HG03103 (cell line): ENCODE results near the gene FAM72D.
"Not testable (repeated sequence)": the region's sequence is repeated elsewhere in the genome, so short reads cannot be mapped to it uniquely, and the experiment has no call there.

Experiments used
- ATAC-seq: cut with Tn5 transposase; IDR thresholded peaks from one replicate; pipeline ENCODE4 v1.9.1; 2021; ENCODE audit warnings: low read depth; ENCODE audit not compliant: unreplicated experiment

Gene FAM72D

GRCh38 chr1:145082483-145083255 is 13.1 kb upstream of the FAM72D start:
- ATAC-seq: not testable (repeated sequence)

DNA sequence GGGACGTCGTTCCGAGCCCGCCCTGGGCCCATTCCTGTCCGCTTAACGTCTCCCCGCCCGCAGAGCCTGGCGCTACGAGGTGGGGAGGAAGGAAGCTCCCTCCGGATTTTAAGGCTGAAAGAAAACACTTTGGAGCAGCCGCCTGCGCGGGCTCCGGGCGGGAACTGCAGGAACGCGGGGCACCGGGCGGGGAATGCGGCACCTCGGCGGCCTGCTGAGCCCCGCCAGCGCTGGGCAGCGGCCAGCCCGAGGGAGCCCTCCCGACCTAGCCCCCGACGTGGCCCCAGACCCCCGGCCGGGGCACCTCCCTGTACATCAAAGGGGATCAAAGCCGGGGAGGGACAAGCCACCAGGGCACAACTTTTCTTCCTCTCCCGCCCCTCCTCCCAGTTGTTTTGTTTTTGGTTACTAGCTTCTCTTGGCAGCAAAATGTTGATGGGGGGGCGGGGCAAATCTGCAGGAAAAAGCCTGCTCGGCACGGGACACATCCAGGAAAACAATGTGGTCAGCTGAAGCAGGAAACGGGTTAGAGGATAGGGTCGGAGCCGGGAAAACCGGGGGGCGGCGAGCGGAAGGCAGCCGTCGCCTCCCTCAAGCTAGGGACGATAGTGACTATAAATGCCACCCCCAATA is 2.1 kb upstream of the FAM72D start:
- ATAC-seq: not testable (repeated sequence)

DNA sequence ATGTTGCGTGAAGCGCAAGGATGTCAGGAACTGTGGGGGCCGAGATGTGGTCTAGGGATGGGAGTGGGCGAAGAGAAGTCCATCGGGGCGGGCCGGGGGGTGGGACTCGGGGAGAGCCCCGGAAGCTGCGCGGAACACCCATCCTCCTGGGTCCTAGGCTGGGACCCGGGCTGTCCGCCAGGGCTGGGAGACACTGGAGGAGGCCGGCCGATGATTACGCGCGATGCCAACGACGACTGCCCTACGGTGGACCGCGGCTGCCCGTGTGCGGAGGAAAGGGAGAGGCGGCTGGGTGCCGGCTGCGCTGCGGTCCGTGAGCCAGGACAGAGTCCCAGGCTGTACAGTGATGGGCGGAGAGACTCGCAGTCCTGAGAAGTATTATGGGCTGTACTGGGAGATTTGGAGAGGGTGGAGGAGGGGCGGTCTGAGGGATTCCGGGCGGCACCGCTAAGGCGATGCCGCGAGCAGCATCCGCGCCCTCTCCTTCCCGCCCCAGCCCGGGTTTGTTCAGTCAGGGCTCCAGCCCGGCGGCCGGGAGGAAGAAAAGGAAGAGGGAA is 1.0 kb upstream of the FAM72D start:
- peak; percentile 5 for ATAC-seq

DNA sequence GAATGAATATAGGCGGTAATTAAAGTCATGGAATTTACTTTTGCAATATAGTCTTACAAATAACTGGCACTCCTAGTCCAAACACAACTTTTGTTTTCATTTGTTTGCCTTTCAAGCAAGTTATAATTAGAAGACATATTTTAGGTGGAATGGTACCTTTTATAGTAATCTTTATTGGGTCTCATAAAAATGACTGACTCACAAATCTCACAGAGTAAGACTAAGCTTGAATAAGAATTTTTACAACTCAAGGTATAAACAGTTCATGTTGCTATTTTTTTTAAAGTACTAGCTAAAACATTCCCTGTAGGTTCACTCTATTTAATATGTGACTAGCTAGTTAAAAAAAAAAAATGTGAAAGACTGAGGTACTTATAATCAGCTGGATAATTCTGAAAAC is 6.0 kb downstream of the FAM72D start:
- ATAC-seq: not testable (repeated sequence)

DNA sequence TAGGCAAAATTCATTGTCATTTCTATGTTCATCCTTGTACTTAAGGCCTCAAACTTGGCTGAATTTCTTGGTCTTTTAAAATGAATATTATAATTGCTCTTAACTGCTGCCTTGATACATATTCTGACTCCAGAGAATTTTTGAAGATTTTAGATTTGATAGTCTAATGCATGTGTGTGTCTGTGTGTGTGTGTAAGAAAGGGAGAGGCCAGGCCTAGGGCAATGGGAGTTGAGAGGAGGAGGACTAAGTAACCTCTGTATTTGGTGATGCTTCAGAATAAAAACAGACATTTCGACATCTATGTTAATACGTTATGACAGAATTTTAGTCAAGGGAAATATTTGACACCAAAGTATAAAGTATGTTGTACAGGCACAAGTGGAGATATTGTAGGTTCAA is 7.5 kb downstream of the FAM72D start:
- ATAC-seq: not testable (repeated sequence)

DNA sequence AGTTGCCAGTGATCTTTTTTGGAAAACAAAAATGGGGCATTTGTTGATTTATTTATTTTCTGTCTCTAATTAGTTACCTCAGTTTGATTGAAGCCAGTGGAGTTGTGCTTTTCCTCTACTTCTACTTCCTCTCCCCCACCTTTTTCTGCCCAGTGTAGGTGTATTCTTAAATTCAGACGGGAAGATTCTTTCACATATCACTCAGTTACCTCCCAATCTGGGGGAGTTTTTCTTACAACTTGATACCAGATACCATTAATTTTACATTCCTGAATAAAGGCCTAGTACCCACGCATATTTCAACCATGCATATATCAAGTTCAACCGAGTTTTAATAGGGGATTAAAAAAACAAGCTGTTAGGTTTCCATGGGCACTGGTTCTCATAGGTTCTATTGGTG is 15.9 kb downstream of the FAM72D start:
- not testable (repeated sequence) for ATAC-seq

DNA sequence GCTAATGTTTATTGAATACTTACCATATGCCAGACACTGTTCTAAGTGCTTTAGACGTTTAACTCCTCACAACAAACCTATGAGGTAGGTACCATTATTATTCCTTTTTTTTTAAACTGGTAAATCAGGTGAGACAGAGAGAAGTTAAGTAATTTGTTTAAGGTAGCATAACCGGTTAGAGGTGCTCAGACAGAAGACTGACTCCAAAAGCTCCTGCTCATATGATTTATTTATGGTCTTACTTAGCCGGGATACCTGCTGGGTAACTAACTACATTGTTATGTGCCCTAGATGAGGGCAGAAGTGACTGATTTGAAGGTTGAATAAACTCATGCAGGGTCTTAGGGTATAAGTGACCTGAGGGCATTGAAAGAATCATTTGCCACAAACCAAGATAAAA is 16.9 kb downstream of the FAM72D start:
- ATAC-seq: not testable (repeated sequence)

GRCh38 chr1:145114560-145115057 is 18.8 kb downstream of the FAM72D start:
- ATAC-seq: not testable (repeated sequence)

DNA sequence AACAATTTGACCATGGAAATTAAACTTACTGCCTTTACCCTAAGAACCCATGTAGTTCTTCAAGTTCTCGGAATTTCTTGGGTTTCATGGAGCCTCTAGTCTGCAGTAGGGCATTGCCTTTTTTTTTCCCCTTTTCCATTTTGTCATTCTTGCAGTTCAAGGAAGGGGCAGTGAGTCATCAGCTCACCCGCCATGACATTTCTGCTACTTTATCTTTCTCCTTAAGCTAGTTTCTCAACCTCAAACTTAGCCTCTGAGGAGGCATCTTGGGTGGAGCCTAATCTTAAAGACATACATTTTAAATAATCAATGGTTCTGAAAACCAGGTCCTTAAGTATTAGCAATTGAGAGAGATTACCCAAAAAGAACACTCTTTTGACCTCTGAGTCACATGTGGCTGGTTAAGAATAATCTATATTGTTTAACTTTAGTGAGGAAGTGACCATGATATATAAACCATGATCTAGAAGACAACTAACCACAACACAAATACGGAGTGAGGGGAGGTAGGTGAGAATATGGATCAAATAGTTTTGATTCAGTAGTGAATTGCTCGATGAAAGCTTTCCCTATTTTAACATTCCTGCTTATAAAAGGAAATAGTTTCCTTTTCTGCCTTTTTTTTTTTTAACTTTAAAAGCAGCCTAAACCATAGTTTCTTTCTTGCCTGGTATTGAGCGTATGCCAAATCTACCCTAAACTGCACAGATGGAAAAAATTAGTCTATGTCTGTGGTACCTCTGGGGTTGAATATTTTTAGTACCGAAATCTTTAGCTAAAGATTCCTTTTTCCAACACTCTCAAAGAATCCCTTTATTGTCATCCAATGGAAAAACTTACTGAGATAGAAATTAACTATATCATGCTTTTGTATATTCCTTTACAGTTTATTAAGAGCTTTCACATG is 20.1 kb downstream of the FAM72D start:
- ATAC-seq: not testable (repeated sequence)

DNA sequence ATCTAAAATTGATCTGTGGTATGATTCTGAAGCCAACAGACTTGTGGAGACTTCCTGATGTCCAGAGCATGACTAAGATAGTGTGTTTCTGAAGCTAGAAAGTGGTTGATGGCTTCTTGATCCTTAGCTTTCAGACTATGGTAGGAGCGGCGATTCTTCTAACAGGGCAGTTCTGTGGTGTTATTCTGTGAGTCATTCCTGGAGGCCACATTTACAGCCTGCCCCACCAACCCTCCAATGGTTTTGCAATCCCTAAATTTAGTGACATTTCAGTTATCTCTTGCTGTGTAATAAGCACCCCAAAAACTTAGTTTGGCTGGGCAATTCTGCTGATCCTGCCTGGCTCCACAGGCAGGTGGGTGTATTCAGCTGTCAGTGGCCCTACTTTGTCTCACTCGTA is 24.1 kb downstream of the FAM72D start:
- ATAC-seq: not testable (repeated sequence)

GRCh38 chr1:145122344-145123061 is 26.7 kb downstream of the FAM72D start:
- not testable (repeated sequence) for ATAC-seq

DNA sequence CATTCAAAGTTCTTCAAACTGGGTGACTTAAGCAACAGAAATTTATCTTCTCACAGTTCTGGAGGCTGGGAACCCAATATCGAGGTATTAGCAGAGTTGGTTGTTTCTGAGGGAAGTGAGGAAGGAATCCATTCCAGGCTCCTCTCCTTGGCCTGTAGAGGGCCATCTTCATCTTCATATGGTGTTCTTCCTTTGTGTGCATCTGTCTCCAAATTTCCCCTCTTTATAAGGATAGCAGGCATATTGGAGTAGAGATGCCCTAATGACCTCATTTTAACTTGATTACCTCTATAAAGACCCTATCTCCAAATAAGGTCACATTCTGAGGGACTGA is 27.3 kb downstream of the FAM72D start:
- not testable (repeated sequence) for ATAC-seq

GRCh38 chr1:145123992-145124641 is 28.3 kb downstream of the FAM72D start:
- not testable (repeated sequence) for ATAC-seq

GRCh38 chr1:145125112-145125511 is 29.3 kb downstream of the FAM72D start:
- not testable (repeated sequence) for ATAC-seq

- not testable (repeated sequence) for ATAC-seq
Observed at GRCh38 chr1:145127144-145127543, 31.4 kb downstream of the FAM72D start.

- not testable (repeated sequence) for ATAC-seq
Observed at GRCh38 chr1:145128697-145129469, 33.1 kb downstream of the FAM72D start.

- ATAC-seq: not testable (repeated sequence)
Observed at GRCh38 chr1:145134476-145134875, 38.7 kb downstream of the FAM72D start.

GRCh38 chr1:145140549-145140948 is 44.8 kb downstream of the FAM72D start:
- ATAC-seq: not testable (repeated sequence)
